T-helper 9 cell (primary cell): ENCODE results near the gene GPR17.

Experiments used
- DNase-seq: peaks from one replicate; pipeline ENCODE4 v3.0.0-alpha.2; 2020

The GPR17 gene

DNA sequence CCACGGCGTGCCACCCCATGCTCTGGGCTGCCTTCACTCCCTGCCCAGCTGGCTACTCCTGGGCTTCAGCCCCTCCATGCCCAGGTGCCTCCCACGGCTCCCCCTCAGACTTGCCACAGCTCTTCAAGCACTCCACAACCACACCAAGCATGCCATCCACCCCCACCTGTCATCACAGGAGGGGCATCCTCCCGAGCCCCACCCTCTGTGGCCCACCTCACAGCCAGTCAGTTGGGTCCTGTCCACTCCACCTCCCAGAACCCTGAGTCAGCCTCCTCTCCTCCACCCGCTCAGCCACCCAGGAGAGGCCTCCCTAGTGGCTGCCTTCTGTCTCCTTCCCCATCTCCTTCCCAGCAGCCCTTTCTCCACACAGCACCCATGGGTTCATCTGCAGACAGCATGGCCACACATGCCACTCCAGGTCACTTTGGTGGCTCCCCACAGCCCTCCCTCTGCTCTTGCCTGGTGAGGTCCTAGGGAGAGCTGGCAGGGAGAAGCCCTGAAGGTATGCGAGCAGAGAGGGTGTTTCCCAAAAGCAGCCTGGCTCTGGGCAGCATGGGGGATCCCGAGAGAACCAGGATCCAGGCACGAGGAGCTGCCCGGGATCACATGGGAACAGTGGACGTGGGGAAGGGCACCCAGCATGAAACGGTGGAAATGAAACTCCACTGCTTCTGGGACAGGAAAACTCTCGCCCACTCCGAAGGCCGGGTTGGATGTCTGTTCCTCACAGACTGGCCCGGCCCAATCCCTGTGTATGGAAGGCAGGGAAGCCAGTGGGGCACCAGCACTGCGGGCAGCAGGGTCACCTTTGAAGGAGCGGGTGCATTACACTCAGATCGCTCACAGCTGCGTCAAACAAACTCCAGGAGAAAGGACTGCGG lies 26.6 kb downstream of the GPR17 start:
- DNase-seq = no peak

DNA sequence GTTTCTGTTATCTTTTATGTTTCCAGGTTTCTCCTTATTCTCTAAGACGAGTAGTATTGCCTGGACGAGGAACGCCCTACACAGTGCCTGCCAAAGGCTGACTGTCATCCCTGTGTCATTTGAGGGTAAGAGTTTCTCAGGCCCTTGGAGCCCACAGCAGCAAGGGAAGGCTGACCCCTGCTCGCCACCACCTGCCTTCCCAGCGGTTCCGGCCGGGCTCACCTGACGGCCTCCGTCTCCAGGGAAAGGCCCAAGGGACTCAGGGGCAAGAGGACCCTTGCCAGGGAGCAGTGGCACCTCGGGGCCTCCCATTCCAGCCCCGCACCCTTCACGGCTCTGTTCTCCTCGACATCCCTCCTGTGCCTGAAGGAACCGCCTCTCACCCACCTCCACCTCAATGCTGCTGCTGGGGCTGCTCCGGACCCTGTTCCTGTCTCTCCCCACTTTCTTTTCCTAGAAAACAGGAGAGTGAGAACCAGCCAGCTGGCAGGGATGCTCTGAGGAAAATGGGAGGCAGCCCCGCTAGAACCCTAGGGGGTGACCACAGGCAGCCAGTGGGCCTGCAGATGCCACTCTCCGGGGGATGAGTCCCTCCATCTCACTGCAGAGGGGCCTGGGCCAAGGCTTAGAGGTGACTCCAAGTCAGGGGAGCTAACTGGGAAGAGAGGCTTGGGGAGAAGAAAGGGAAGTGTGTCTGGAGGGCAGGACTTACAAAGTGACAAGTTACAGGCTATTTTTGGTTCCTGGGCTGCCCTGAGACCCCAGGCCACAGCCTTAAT lies 27.5 kb downstream of the GPR17 start:
- no peak for DNase-seq

DNA sequence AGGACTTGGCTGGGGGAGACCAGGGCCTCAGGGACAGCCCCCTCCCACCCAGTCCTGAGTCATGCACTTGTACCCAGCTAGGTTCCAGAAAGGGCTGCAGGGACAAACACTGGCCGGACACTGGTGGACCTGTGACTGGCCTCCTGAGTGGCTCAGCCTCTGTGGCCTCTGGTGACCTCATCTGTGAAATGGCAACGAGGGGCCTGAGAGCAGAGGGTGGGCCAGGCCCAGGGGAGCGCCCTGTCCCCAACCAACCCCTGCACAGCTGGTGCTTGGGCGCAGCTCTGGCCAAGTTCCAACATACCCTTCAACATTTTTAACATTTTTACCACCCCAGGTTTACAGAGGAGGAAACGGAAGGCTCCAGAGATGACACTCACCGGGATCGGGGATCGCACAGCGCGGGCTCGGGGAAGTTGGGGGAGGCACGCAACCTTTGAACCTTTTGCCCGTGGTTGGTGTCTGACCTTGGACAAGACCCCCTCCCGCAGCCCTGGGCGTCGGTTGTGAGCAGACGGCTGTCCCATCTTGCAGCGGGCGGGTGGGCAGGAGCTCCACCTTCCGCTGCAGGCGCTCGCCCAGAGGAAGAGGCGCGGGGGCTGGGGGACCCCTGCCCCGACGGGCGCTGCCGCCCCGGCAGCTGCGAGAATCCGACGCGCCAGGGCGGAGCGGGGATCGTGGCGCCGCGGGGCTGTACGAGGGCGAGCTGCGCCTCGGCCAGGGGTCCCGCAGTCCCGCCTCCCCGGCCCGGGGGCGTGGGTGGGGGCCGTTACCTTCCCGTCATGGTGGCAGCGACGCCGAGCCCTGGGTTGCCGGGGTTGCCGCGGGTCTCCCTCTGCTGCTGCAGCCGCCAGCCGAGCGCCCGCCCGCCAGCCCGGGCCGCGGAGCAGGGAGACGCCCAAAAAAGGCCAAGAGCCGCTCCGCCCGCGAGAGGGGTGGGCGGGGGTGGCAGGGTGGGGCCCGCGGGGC lies 28.6 kb downstream of the GPR17 start:
- DNase-seq = no peak

DNA sequence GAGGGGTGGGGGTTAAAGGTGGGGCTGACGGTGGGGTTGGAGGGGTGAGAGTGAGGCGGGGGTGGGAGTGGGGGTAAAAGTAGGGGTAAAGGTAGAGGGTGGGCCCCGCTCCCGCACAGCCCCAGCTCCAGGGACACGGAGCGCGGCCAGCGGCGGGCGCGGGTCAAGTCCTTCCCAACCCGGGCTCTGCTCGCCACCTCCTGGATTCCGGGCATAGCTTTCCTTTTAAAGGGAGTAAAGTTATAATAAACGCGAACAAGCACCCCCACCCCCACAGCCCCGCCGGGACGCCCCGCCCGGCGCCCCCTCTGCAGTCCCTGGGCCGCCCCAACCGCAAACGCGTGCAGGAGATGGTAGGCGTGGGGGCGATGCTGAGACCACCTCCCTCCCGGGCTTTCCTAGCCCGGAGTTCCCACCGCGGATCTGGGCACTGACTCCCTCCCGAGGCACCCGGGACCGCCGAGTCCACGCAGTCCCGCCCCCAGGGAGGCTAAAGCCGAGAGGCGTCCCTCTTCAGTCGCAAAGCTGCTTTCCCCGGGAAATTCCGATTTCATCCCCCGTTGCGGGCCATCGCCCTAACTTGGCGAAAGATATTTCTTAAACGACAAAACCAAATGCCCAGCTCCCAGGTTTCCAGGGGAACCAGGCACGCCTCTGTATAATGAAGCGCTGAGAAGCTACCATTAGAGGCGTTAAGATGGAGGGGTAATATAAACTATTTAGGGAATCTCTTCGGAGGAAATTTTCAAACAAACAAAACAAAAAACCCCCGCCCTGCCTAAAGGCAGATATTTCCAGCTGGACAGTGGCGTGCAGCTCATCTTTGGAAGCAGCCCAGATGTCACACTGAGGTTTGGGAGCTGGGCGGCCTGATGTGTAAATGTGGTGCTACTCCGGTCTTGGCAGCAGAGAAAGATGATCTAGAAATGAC lies 29.6 kb downstream of the GPR17 start, which contains the start of gene LIMS2:
Gene LIMS2, minus strand, starts transcription at position 200 of the 931 bp plus-strand sequence. CDS start 506 bp downstream, outside the sequence.
- no peak for DNase-seq

DNA sequence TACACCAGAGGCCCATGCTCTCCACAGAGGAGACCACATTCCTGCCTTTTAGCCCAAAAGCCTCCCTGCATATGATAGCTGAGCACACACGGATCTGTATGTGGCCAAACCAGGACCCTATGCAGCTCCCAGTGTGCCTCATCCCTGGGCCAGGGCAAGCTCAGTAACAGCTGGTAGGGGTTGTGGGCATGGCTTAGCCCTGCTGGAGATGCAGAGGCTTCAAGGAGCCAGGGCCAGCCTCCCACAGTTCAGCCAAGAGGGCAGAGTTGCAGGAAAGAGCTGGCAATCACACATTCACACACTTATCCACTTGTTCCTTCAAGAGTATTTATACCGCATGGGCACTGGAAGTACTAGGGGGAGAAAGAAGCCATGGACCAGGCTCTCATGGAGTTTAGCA lies 31.0 kb downstream of the GPR17 start:
- DNase-seq = no peak

DNA sequence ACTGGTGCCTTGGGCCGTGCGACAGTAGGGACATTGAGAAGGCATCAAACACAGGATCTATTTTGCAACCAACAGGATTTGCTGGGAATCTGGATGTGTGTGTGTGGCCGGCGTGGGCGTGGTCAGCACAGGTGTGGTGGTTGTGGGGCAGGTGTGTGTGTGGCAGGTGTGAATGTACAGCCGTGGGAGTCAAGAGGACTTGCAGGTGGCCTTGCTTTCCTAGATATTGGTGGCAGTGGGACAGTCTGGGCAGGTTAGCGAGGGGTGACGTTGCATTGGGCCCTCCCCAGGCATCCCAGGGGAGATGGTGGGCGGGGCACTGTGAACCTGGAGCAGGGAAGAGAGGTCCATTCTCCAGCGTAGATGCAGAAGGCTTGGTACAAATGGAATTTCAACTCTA lies 32.6 kb downstream of the GPR17 start:
- no peak for DNase-seq

DNA sequence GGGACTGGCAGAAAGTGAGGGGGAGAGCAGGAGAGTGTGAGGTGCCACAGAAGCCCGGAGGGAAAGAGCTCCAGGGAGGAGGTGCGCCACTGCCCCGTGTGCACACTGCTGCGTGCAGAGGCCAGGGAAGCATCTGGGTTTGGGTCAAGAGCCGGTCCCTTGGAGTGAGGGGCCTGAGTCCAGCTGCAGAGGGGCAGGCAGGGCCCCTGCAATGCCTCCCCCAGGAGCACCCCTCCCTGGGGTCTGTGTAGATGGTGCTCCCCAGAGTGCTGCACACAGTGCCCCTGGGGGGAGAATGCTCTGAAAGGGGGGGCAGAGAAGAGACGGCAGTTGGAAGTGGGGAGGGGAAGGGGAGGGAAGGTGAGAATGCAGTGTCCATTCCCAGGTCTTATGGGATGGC lies 33.0 kb downstream of the GPR17 start:
- DNase-seq = no peak

DNA sequence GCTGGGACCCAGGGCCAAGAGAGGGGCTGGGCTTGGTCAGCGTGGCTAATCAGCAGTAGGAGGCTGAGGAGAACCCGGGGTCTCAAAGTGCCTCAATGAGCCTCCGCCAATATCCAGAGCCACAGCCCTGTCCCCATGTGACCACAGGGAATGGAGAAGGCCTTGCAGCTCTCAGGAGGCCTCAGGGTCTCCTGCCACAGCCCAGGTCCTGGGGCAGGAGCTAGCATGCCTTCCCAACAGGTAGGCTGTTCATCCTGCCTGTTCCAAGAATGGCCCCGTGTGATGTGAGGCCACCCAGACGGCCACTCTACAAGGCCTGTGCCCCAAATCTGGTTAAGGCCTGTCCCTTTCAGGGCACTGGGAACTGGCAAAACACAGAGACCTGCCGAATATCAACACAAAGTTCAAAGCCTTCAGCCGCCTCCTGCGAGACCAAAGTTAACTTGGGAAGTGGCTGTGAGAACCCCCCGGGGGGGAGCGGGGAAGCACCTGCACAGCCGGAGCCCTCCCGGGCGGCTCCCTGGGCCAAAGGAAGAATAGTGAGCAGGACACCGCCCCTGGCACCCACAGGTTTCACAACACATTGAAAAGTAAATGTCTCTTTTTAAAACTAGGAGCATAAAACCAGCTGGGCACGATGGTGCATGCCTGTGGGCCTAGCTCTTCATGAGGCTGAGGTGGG lies 33.9 kb downstream of the GPR17 start:
- DNase-seq = no peak

DNA sequence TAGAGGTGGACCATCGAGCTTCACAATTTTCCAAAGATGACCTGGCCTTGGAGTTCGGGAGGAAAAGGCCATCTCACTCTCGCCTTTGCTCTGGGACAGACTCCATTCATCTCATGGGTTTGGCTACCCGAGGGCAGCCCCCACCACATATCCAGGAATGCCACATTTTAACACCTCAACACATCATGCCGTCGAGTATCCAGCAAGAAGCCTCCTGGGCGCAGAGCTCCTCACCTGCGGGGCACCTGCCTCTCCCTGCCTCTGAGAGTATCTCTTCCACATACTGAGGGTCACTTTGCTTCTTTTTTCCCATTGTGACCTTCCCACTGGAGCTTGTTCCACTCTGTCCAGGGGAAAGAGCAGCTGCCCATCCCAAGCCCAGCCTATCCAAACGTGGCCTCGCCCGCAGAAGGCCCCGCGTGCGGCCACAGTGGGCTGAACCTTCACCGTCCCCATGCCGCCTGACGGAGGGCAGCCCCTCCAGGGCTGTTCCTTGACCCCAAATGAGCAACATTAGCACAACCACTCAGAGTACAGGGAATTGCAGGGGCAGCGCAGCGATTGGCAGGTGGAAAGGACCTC lies 34.8 kb downstream of the GPR17 start:
- DNase-seq = no peak

DNA sequence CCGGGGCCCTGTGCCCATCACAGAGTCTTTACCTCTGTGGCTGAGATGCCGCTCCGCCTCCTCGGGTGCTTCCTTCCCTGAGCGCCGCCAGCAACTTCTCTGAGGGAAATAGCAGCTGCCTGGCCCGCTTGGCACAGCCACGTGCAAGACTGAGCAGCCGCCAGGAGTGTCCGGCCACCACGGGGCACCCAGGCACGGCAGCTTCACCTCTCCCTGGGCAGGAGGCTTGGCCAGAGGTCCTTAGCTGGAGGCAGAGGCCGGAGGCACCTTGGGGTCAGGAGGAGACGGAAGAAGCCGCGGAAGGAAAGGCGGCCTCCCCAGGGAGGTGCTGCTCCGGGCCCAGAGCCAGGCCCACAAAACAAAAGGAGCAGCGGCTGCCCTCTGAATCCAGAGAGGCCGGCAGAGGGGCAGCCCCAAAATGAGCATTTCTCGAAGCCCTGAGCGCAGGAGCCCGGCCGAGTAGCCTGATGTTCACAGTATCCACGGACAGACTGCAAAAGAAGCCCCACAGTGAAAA lies 35.4 kb downstream of the GPR17 start:
- DNase-seq = no peak

DNA sequence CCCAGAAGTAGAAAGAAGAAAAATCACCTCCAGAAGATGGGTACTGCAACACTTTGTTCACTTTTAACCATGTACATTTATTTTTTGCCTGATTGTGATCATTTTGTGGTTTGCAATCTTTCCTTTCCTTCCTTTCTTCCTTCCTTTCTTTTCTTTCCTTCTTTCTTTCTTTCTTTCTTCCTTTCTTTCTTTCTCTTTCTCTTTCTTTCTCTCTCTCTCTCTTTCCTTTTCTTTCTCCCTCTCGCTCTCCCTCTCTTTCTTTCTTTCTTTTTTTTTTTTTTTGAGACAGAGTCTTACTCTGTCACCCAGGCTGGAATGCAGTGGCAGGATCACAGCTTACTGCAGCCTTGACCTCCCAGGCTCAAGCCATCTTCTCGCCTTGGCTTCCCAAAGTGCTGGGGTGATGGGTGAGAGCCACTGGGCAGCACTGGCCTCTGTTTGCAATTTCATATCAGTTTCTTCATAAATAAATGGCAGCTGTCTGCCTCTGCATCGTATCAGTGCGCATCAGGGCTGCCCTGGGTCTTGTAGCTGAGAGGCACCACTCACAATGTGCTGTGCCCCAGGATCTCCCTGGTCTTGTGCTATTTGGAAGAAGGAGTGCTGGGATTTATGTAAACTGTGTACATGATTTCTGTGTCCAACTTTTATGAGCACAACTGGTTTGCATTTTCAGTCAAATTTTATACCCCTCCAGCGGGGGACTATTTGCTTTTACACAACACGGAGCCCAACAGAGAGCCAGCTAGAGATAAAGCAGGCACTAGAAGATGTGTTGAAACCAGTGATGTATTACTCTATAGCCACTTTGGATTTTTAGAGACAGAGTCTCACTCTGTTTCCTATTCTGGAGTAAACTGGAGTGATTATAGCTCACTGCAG lies 36.3 kb downstream of the GPR17 start:
- no peak for DNase-seq

DNA sequence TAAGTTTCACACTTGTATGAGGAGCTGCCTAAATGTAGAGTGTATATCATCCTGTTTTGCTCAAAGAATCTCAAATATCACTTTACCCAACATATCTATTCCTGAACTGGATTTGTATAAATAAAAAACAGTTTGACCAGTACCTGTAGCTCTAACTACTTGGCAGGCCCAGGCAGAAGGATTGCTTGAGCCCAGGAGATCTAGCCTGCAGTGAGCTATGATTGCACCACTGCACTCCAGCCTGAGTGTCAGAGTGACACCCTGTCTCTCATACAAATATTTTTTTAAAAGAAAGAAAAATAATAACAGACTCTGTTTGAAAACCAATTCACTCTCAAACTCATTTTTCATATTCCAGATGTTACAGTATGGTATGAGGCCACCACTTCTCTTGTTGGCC lies 37.1 kb downstream of the GPR17 start:
- no peak for DNase-seq

DNA sequence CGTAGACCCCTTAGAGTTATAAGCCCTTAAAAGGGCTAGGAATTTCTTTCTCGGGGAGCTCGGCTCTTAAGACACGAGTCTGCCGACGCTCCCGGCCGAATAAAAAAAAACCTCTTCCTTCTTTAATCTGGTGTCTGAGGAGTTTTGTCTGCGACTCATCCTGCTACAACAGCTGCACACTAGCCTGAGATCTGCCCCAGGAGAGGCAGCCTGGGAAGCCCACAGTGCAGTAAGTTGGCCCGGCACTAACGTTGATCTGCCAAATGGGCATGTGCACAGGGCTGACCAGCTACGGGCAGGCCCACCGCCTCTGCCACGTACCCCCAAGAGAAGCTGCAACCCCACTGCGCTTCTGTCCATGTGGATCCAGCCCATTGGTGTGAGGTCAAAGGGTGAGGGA lies 37.8 kb downstream of the GPR17 start:
- no peak for DNase-seq

DNA sequence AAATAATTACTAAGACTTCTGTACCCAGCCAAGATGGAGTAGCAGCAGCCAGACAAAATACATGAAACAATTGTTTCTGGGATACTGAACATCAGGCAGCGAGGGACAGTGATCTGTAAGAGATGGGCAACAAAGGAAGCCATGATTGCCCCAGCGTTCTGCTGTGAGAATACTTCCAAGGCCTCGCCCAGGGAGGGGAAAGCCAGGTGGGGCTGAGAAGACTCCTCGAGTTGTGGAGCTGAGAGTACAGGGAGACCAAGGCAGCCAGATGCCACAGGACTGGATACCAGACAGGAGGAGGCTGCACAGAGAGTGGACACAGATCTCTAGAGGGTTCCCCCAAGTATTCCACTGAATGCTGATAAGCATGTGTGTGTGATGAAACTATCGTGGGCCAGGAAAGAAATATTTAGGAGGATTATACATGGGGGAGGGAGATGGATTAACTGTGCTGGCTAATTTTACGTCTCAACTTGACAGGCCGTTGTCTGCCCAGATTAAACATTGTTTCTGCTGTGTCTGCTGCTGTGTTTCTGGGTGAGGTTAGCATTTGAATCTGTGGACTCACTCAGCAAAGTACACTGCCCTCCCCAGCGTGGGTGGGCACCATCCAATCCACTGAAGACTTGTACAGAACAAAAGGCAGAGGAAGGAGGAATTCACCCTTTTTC lies 39.6 kb downstream of the GPR17 start:
- DNase-seq = no peak

DNA sequence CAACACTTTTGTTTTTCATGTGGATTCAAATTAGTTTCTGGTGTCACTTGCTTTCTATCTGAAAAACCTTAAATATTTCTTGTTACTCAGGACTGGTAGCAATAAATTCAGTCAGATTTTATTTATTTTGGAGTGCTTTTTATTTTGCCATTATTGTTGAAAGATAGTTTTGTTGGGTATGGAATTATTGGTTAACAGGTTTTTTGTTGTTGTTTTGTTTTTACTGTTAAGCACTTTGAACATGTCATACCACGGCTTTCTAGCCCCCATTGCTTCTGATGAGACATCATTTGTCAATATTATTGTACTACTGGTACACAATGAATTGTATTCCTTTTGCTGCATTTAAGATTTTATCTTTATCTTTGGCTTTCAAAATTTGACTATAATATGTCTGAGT lies 42.5 kb downstream of the GPR17 start:
- no peak for DNase-seq

DNA sequence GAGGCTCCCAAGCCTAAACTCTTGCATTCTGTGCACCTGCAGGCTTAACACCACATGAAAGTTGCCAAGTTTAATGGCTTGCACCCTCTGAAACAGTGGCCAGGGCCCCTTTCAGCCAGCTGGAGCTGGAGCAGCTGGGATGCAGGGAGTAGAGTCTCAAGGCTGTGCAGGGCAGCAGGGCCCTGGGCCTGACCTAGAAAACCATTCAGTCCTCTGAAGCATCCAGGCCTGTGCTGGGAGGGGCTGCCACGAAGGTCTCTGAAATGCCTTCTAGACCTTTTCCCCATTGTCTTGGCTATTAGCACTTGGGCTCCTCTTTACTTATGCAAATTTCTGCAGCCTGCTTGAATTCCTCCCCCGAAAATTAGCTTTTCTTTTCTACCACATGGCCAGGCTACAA lies 44.7 kb downstream of the GPR17 start:
- DNase-seq = no peak

DNA sequence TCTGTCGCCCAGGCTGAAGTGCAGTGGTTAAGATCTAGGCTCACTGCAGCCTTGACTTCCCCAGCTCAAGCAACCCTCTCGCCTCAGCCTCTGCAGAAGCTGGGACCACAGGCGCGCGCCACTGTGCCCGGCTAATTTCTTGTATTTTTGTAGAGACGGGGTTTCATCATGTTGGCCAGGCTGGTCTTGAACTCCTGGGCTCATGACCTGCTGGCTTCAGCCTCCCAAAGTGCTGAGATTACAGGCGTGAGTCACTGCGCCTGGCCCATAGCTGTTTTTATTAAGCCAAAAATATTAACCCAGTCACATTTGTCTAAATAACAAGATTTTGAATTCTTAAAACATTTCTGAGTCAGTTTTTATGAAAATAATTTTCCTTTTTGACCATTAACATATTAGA lies 49.0 kb downstream of the GPR17 start:
- DNase-seq = no peak
